BJ (cell line): Measurements from ENCODE around the gene MT3. TPM values are rescaled to one million over a fixed set of nuclear protein-coding genes. Genes with fewer than 3 reads are reported as not detected.

ENCODE experiments used
- CTCF ChIA-PET: fragments of 350-600 bp; formaldehyde crosslinking; extraction: SDS; loops from one replicate; lab custom pipeline; 2021; ENCODE audit warnings: antibody characterized with exemption, inconsistent platforms; lab: Yijun Ruan, JAX
- POLR2A ChIA-PET: fragments of 300-600 bp; sonication (Branson Sonifier 250); formaldehyde crosslinking; extraction: SDS; loops from one replicate; lab custom pipeline; 2021; ENCODE audit warnings: antibody characterized with exemption; lab: Charles Lee
- DNase-seq: peaks from one replicate; pipeline ENCODE4 v3.0.0-alpha.2; 2011; ENCODE audit warnings: low read depth
- H3K27me3 ChIP-seq: 2 replicates; pipeline ENCODE4 v1.6.0; 2011; ENCODE audit warnings: low read length; ENCODE audit not compliant: control insufficient read depth, insufficient read depth
- H3K36me3 ChIP-seq: 2 replicates; pipeline ENCODE4 v1.5.1; 2011; ENCODE audit warnings: low read length; ENCODE audit not compliant: control insufficient read depth, insufficient read depth
- H3K4me3 ChIP-seq: 2 replicates; pipeline ENCODE4 v1.5.1; 2011; ENCODE audit warnings: low read depth, mild to moderate bottlenecking, control low read depth, low read length
- CTCF ChIP-seq: IDR thresholded peaks from 2 replicates; pipeline ENCODE4 v1.5.1; 2011; ENCODE audit warnings: low read depth, mild to moderate bottlenecking, control low read depth, inconsistent platforms, low read length, moderate library complexity; ENCODE audit not compliant: insufficient read depth
- polyA plus RNA-seq: library from polyadenylated mRNA; depleted of rRNA; stranded (reverse); fragments of >200 nt; gene quantifications from 2 replicates; pipeline ENCODE4 v1.2.3, GENCODE V29; 2011

MT3 gene
- polyA plus RNA-seq, 1 experiment, result not detected

- no peak for DNase-seq
- Histone ChIP-seq H3K36me3 (no peaks in the 10 kb centered on the region), H3K4me3 (peak within 1 kb of the TSS; percentile 38), H3K27me3 (peaks cover 34% of the 10 kb centered on the region)
- CTCF ChIA-PET, result interaction anchor here (0.9 to 2.9 kb wide), 2 partner anchors 9 to 55 kb away, joined by 3 to 8 read pairs; no protein-coding TSS in a partner anchor
- POLR2A ChIA-PET, result no interaction called here
- TF ChIP-seq CTCF, result no peak
Observed at GRCh38 chr16:56632156-56632847, 43.0 kb downstream of the MT3 start, which contains the start of gene MT1M. MT1M (plus strand) TSS chr16:56632659; CDS start chr16:56632732, 73 bp downstream.

GRCh38 chr16:56632848-56633365, 43.6 kb downstream of the MT3 start:
- TF ChIP-seq CTCF, result no peak
- Histone ChIP-seq H3K36me3 (no peaks in the 10 kb centered on the region), H3K27me3 (peaks cover 38% of the 10 kb centered on the region), H3K4me3 (no peak overlapping the region)
- ChIA-PET POLR2A (no interaction called here), CTCF (interaction anchor here (0.9 to 2.9 kb wide), 2 partner anchors 9 to 55 kb away, joined by 3 to 8 read pairs; no protein-coding TSS in a partner anchor)
- no peak for DNase-seq

- H3K36me3 ChIP-seq, result no peaks in the 10 kb centered on the region
- ChIA-PET CTCF (interaction anchor here (0.5 to 1.3 kb wide), 2 partner anchors 69 to 95 kb away, joined by 3 to 5 read pairs; no protein-coding TSS in a partner anchor), POLR2A (no interaction called here)
- H3K4me3 ChIP-seq, result no peak overlapping the region
- no peak for DNase-seq
- H3K27me3 ChIP-seq, result peaks cover 41% of the 10 kb centered on the region
- no peak for TF ChIP-seq CTCF
Observed at GRCh38 chr16:56633535-56633934, 44.2 kb downstream of the MT3 start.

- no peak overlapping the region for H3K4me3 ChIP-seq
- ChIA-PET POLR2A (no interaction called here), CTCF (interaction anchor here (1.3 kb wide), 1 partner anchor 67 kb away, joined by 5 read pairs; no protein-coding TSS in a partner anchor)
- no peaks in the 10 kb centered on the region for H3K36me3 ChIP-seq
- no peak for TF ChIP-seq CTCF
- no peak for DNase-seq
- peaks cover 41% of the 10 kb centered on the region for H3K27me3 ChIP-seq
Observed at GRCh38 chr16:56634715-56635440, 45.5 kb downstream of the MT3 start.

- no peak for TF ChIP-seq CTCF
- Histone ChIP-seq H3K4me3 (no peak overlapping the region), H3K27me3 (peaks cover 41% of the 10 kb centered on the region), H3K36me3 (no peaks in the 10 kb centered on the region)
- ChIA-PET CTCF (no interaction called here), POLR2A (no interaction called here)
- no peak for DNase-seq
Observed at GRCh38 chr16:56635441-56635967, 46.2 kb downstream of the MT3 start.
